WTC11 (cell line): Measurements from ENCODE around the gene FAM227B. TPM values are rescaled to one million over a fixed set of nuclear protein-coding genes. Genes with fewer than 3 reads are reported as not detected.

Experiments used
- ATAC-seq: fragments of 200-7000 bp; cut with Tn5 transposase; 2 replicates; pipeline ENCODE4 v1.10.0; 2021; ENCODE audit warnings: mild to moderate bottlenecking, moderate library complexity
- CTCF ChIA-PET: fragments of 300-600 bp; sonication (Branson Sonifier 250); formaldehyde crosslinking; loops from one replicate; lab custom pipeline; 2021; ENCODE audit warnings: antibody characterized with exemption; lab: Charles Lee
- POLR2A ChIA-PET: fragments of 350-600 bp; sonication (Branson Sonifier 250); formaldehyde crosslinking; loops from one replicate; lab custom pipeline; 2021; ENCODE audit warnings: antibody characterized with exemption; lab: Charles Lee
- DNase-seq: peaks from one replicate; pipeline ENCODE4 v3.0.0; 2021; ENCODE audit warnings: low spot score
- H3K27ac Mint-ChIP-seq: 2 replicates; pipeline ENCODE4 v1.8.0; 2021; ENCODE audit warnings: mixed read lengths
- H3K27me3 Mint-ChIP-seq: 2 replicates; pipeline ENCODE4 v1.8.0; 2021; ENCODE audit warnings: low read depth, mild to moderate bottlenecking, moderate library complexity, mixed read lengths
- H3K36me3 Mint-ChIP-seq: 2 replicates; pipeline ENCODE4 v1.8.0; 2021; ENCODE audit warnings: mixed read lengths
- H3K4me1 Mint-ChIP-seq: 2 replicates; pipeline ENCODE4 v1.8.0; 2022; ENCODE audit warnings: mixed read lengths
- H3K4me3 Mint-ChIP-seq: 2 replicates; pipeline ENCODE4 v1.8.0; 2021; ENCODE audit warnings: mild to moderate bottlenecking, moderate library complexity, mixed read lengths
- H3K9me3 Mint-ChIP-seq: 2 replicates; pipeline ENCODE4 v1.8.0; 2021; ENCODE audit warnings: mixed read lengths
- ARID4B ChIP-seq: sonication (generic); formaldehyde crosslinking; IDR thresholded peaks from 2 replicates; pipeline ENCODE4 v1.8.0; 2023; ENCODE audit warnings: missing genetic modification reagents, mild to moderate bottlenecking, borderline replicate concordance
- CTCF ChIP-seq: fragments of 200-600 bp; IDR thresholded peaks from 2 replicates; pipeline ENCODE4 v1.8.0; 2022; ENCODE audit warnings: antibody characterized with exemption
- FOXP1 ChIP-seq: sonication (generic); formaldehyde crosslinking; IDR thresholded peaks from 2 replicates; pipeline ENCODE4 v1.8.0; 2022; ENCODE audit warnings: missing genetic modification reagents, mild to moderate bottlenecking, moderate library complexity, borderline replicate concordance
- HMGA2 ChIP-seq: fragments of 250-450 bp; sonication (Bioruptor Pico); IDR thresholded peaks from 2 replicates; pipeline ENCODE4 v1.4.0; 2021; ENCODE audit warnings: mild to moderate bottlenecking, moderate library complexity
- JAZF1 ChIP-seq: fragments of 250-450 bp; sonication (Bioruptor Pico); IDR thresholded peaks from 2 replicates; pipeline ENCODE4 v1.9.0; 2021; ENCODE audit warnings: moderate library complexity, mild to moderate bottlenecking, inconsistent platforms
- JUN ChIP-seq: sonication (generic); formaldehyde crosslinking; IDR thresholded peaks from 2 replicates; pipeline ENCODE4 v1.8.0; 2023; ENCODE audit warnings: mild to moderate bottlenecking, missing genetic modification reagents
- KAT7 ChIP-seq: sonication (generic); formaldehyde crosslinking; IDR thresholded peaks from 2 replicates; pipeline ENCODE4 v1.8.1; 2023; ENCODE audit warnings: missing genetic modification reagents, mild to moderate bottlenecking, borderline replicate concordance
- MLX ChIP-seq: sonication (generic); formaldehyde crosslinking; IDR thresholded peaks from 2 replicates; pipeline ENCODE4 v1.8.1; 2023; ENCODE audit warnings: mild to moderate bottlenecking, missing genetic modification reagents, moderate library complexity
- TCF7 ChIP-seq: sonication (generic); formaldehyde crosslinking; IDR thresholded peaks from 2 replicates; pipeline ENCODE4 v1.8.0; 2022; ENCODE audit warnings: mild to moderate bottlenecking, low read depth, missing genetic modification reagents, moderate library complexity
- TEAD4 ChIP-seq: sonication (generic); formaldehyde crosslinking; IDR thresholded peaks from 2 replicates; pipeline ENCODE4 v1.8.0; 2022; ENCODE audit warnings: mild to moderate bottlenecking, missing genetic modification reagents
- USF2 ChIP-seq: sonication (generic); formaldehyde crosslinking; IDR thresholded peaks from 2 replicates; pipeline ENCODE4 v1.8.1; 2023; ENCODE audit warnings: mild to moderate bottlenecking, missing genetic modification reagents, moderate library complexity
- ZBTB43 ChIP-seq: sonication (generic); formaldehyde crosslinking; IDR thresholded peaks from 2 replicates; pipeline ENCODE4 v1.8.1; 2023; ENCODE audit warnings: mild to moderate bottlenecking, missing genetic modification reagents
- ZNF138 ChIP-seq: sonication (generic); formaldehyde crosslinking; conservative IDR thresholded peaks from 2 replicates; pipeline ENCODE4 v1.8.1; 2022; ENCODE audit warnings: mild to moderate bottlenecking, moderate library complexity, missing genetic modification reagents
- ZNF219 ChIP-seq: sonication (generic); formaldehyde crosslinking; IDR thresholded peaks from 2 replicates; pipeline ENCODE4 v1.8.0; 2023; ENCODE audit warnings: missing genetic modification reagents, mild to moderate bottlenecking, borderline replicate concordance
- ZNF263 ChIP-seq: sonication (generic); formaldehyde crosslinking; IDR thresholded peaks from 2 replicates; pipeline ENCODE4 v1.8.1; 2022; ENCODE audit warnings: low read depth, mild to moderate bottlenecking, moderate library complexity, missing genetic modification reagents
- ZNF281 ChIP-seq: sonication (generic); formaldehyde crosslinking; IDR thresholded peaks from 2 replicates; pipeline ENCODE4 v1.8.0; 2023; ENCODE audit warnings: mild to moderate bottlenecking, missing genetic modification reagents
- ZNF512 ChIP-seq: sonication (generic); formaldehyde crosslinking; IDR thresholded peaks from 2 replicates; pipeline ENCODE4 v1.8.1; 2022; ENCODE audit warnings: missing genetic modification reagents, borderline replicate concordance
- total RNA-seq: library from RNA; stranded (reverse); gene quantifications from 3 replicates; pipeline ENCODE4 v1.2.3, GENCODE V29; 2021

The FAM227B gene
- total RNA-seq, 1 experiment from 2014 or later = 6.8 TPM

GRCh38 chr15:49528289-49528688 lies 92.3 kb downstream of the FAM227B start:
- TF ChIP-seq JUN (CRISPR knock-in tag) (no peak), TCF7 (CRISPR knock-in tag) (no peak), ZNF512 (CRISPR knock-in tag) (no peak), JAZF1 (CRISPR knock-in tag) (no peak), ARID4B (CRISPR knock-in tag) (no peak), ZNF281 (CRISPR knock-in tag) (no peak), ZNF138 (CRISPR knock-in tag) (no peak), MLX (CRISPR knock-in tag) (no peak), TEAD4 (no peak)
- CTCF ChIA-PET = no interaction called here
- POLR2A ChIA-PET = no interaction called here
- Mint-ChIP-seq H3K4me1 (no peaks in the 10 kb centered on the region), H3K27ac (no peak overlapping the region), H3K9me3 (peaks cover 20% of the 10 kb centered on the region), H3K4me3 (no peak overlapping the region), H3K36me3 (peaks cover 12% of the 10 kb centered on the region), H3K27me3 (no peaks in the 10 kb centered on the region; the same call in 1 of the 2 replicates)
- ATAC-seq = no peak
- DNase-seq = no peak

GRCh38 chr15:49521802-49522201 lies 98.8 kb downstream of the FAM227B start:
- DNase-seq (no peak), ATAC-seq (peak; percentile 73)
- Mint-ChIP-seq H3K4me3 (no peak overlapping the region), H3K27ac (no peak overlapping the region), H3K4me1 (no peaks in the 10 kb centered on the region), H3K36me3 (peaks cover 42% of the 10 kb centered on the region), H3K9me3 (peaks cover 67% of the 10 kb centered on the region), H3K27me3 (no peaks in the 10 kb centered on the region; the same call in 1 of the 2 replicates)
- POLR2A ChIA-PET = no interaction called here
- CTCF ChIA-PET = no interaction called here
- TF ChIP-seq KAT7 (CRISPR knock-in tag) (no peak), FOXP1 (no peak), USF2 (CRISPR knock-in tag) (no peak), CTCF (no peak), ZNF512 (CRISPR knock-in tag) (no peak), ZNF219 (CRISPR knock-in tag) (no peak), ZBTB43 (no peak), ZNF263 (CRISPR knock-in tag) (no peak), HMGA2 (CRISPR knock-in tag) (no peak)
